HG02571 (cell line): Measurements from ENCODE around the gene SOX9.
"Not testable (repeated sequence)": the region's sequence is repeated elsewhere in the genome, so short reads cannot be mapped to it uniquely, and the experiment has no call there.

Experiments
- ATAC-seq: cut with Tn5 transposase; IDR thresholded peaks from one replicate; pipeline ENCODE4 v1.9.1; 2021; ENCODE audit warnings: mild to moderate bottlenecking, moderate library complexity; ENCODE audit not compliant: unreplicated experiment

The SOX9 gene

DNA sequence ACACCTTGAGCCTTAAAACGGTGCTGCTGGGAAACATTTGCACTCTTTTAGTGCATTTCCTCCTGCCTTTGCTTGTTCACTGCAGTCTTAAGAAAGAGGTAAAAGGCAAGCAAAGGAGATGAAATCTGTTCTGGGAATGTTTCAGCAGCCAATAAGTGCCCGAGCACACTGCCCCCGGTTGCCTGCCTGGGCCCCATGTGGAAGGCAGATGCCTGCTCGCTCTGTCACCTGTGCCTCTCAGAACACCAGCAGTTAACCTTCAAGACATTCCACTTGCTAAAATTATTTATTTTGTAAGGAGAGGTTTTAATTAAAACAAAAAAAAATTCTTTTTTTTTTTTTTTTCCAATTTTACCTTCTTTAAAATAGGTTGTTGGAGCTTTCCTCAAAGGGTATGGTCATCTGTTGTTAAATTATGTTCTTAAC lies 4.4 kb downstream of the SOX9 start:
- ATAC-seq = no peak

- no peak for ATAC-seq
Measured at GRCh38 chr17:72125742-72126141, 4.9 kb downstream of the SOX9 start.

DNA sequence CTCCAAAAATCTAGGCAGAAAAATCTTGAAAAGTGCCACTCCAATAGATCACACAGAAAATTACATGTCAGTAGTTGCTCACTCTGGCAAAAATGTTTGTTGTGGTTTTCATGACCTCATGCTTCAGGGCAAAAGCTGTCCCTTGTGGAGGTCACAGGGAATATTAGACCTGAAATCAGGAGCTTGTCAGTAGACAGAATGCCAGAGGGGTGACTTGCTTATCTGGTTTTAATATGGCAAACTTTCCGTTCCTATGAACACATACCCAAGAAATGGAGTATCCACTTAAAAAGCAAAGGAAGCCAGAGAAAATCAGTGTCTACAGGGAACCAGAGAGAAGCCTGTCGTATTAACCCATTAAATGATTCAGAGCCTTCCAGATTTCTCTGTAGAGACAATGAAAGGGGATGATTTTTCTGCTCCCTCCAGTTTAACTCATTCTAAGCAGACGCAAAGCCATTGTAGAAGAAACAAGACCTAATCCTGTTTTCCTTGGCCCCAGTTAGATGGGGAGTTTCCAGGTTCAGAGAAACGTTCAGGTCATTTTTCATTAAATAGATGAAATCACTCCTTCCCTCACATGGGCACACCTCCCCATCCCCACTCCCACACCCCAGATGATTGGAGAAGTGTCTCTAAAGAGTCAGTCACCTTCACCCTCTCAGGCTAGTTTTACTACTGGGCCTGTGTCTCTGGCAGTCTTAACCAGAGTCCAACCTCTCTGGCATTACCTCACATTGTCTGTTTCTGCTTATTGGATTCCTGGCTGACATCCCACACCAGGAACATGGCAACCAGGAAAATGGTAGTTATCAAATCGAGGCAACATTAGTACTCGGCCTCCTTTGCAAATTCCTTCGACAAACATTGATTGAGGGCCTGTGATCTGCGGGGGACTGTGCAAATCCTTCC lies 6.0 kb downstream of the SOX9 start:
- no peak for ATAC-seq

GRCh38 chr17:72128039-72128438 lies 7.2 kb downstream of the SOX9 start:
- no peak for ATAC-seq

GRCh38 chr17:72134608-72135394 lies 14.0 kb downstream of the SOX9 start:
- ATAC-seq = no peak

DNA sequence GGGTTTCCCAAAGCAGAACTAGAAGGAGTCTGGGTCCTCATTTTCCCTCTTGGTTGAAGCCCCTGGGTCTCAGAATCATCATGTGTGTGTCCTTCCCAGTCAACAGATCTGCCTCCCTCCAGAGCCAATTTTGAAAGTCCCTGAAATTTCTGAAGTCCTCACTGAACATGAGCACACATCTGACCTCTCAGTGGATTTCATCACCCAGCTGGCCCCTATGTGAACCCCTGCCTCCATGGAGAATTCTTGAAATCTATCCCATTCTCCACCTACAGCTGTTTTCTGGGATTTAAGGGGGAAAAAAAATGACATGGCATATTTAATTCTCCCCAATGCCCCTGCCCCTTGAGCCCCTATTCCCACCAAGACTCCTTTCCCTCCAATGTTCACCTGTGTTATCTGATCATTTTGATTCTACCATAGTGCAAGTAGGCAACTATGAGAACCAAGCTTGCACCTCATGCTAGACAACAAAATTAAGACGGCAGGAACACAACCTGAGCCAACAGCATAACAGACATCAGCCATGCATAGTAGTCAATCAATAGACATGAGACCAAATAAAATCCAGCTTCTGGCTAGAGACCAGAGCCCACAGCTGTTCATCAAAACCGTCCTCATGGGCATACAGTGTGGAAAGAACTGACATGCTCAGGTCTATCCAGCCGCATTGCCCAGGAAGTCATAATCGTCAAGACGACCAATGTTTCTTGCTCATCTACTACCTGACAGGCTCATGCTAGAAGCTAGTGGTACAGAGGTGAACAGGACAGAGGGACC lies 14.9 kb downstream of the SOX9 start:
- no peak for ATAC-seq

GRCh38 chr17:72136692-72137091 lies 15.9 kb downstream of the SOX9 start:
- ATAC-seq = no peak

DNA sequence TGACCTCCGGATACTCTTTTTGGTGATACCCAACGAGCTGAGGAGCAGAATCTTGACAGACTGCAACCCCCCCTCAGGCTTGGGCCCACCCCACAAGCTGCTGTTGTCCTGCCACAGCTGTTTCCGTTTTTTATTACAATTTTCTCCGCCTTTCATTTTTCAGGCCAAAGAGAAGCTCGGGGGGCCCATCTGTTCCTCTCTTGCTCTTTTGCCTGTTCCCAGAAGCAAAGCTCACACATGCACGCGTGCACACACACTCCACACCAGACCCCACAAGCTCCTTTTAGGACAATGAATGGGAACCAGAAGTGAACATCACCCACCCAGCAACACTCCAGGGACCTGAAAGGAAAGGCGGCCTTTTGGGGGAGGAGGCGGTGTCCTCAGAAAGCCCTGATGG lies 16.3 kb downstream of the SOX9 start:
- ATAC-seq = no peak

- no peak for ATAC-seq
Measured at GRCh38 chr17:72139212-72139611, 18.4 kb downstream of the SOX9 start.

DNA sequence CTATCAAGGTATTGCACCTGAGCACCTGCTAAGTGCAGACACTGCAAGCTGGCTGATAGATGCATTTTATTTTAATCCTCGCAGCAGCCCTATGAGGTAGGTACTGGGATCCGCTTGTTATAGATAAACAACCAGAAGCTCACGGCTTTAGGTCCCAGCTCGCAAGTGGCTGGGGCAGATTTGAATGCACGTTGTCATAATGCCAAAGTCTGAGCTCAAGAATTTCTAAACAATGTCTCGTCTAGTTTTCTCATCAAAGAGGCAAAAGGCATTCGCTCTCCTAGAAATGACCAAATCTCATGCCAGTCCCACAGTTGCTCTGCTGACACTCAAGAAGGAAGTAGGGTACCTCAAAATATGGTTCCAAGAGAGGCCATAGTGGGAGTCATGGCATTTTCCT lies 20.5 kb downstream of the SOX9 start:
- ATAC-seq = no peak

GRCh38 chr17:72142097-72142496 lies 21.3 kb downstream of the SOX9 start:
- not testable (repeated sequence) for ATAC-seq

DNA sequence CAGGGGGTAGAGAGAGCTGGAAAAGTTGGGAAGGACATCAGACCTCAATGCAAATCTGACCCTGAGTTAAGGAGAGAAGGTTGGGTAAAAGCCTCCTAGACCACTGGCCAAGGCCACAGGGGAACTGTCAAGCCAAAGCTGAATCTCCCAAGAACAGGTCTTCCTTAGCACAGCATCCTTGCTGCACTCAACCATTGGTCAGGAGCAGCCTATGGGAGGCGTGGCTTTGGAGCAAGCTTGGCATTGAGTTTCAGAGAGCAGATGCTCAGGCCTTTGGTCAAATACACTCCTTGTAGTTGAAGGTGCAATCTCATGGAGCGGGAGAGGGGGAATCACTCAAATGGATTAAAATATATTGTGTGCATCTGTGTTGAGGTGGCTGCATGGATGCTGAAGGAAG lies 21.8 kb downstream of the SOX9 start:
- no peak for ATAC-seq

- ATAC-seq = no peak
Measured at GRCh38 chr17:72143245-72143644, 22.4 kb downstream of the SOX9 start.

- no peak for ATAC-seq
Measured at GRCh38 chr17:72144101-72144500, 23.3 kb downstream of the SOX9 start.

DNA sequence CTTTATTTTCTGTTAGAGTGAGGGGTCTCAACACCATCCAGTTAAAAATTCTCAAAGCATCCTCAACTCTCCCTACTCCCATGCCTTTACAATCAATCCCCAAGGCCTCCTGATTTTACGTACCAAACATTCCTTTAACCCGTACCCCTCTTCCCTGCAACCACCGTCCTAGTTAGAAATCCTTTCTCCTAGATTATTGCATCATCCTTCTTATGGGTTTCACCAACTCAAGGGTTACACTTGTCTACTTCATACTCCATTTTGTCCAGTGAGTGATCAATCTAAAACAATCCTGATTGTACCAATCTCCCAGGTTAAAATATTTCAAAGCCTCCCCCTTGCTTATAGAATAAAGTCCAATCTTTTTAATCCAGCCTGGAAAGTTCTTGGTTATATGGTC lies 24.7 kb downstream of the SOX9 start:
- ATAC-seq = no peak

DNA sequence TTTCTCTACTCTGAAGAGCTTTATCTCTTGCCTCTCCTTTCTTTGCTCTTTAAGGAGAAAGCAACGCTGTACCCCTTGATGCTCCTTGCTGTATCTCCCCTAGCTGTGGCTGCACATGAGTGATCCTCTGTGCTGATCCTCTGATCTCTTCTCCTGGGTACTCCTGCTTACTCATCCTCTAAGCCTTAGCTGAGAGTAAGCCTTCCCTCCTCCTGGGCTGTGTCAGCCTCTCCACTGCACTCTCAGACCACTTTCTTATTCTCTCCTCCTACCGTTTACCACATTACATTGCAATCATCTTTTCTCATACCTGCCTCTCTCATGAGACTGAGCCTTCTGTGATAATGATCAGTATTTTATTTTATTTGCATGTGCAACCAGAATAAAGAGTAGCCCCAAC lies 25.1 kb downstream of the SOX9 start:
- ATAC-seq = no peak

- ATAC-seq = no peak
Measured at GRCh38 chr17:72146371-72146770, 25.6 kb downstream of the SOX9 start.

- no peak for ATAC-seq
Measured at GRCh38 chr17:72150632-72151460, 30.0 kb downstream of the SOX9 start.

GRCh38 chr17:72151565-72152386 lies 31.0 kb downstream of the SOX9 start:
- no peak for ATAC-seq
